T-helper 1 cell treated with Interleukin-12 subunit alpha and Interleukin-12 subunit beta and Interleukin-4 antibody, amounts not matched to agents 30 μg/mL and 1 μg/mL, for 36 hours (primary cell): ENCODE results near the gene FGFR3.

Source experiments
- H3K27ac Mint-ChIP-seq: one replicate; pipeline ENCODE4 v1.8.0; 2021; ENCODE audit warnings: mild to moderate bottlenecking, mixed read lengths
- H3K27me3 Mint-ChIP-seq: one replicate; pipeline ENCODE4 v1.8.0; 2021; ENCODE audit warnings: low read depth, mixed read lengths
- H3K36me3 Mint-ChIP-seq: one replicate; pipeline ENCODE4 v1.8.0; 2021; ENCODE audit warnings: low read depth, mixed read lengths
- H3K4me1 Mint-ChIP-seq: one replicate; pipeline ENCODE4 v1.8.0; 2021; ENCODE audit warnings: low read depth, mixed read lengths
- H3K4me3 Mint-ChIP-seq: one replicate; pipeline ENCODE4 v1.8.0; 2021; ENCODE audit warnings: mild to moderate bottlenecking, moderate library complexity, mixed read lengths
- H3K9me3 Mint-ChIP-seq: one replicate; pipeline ENCODE4 v1.8.0; 2021; ENCODE audit warnings: mixed read lengths

The FGFR3 gene

DNA sequence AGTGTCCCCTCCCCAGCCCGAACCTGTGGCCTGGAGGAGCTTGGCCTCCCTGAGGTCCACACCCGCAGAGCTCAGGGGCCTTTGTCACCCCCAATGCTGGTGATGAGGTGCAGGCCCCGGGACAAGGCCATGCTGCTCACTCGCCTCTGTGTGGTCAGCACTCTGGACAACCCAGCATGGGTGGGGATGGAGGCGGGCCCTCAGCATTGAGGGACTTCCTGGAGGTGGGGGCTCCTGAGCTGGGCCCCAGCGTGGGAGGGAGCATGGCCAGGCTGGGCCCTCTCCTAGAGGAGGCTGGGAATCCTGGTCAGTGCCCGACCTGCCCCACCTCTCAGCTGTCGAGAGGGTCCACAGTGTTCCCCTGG, 41.2 kb upstream of the FGFR3 start:
- no peak overlapping the region for H3K27ac Mint-ChIP-seq
- no peaks in the 10 kb centered on the region for H3K36me3 Mint-ChIP-seq
- no peaks in the 10 kb centered on the region for H3K27me3 Mint-ChIP-seq
- peaks cover 4% of the 10 kb centered on the region for H3K4me1 Mint-ChIP-seq
- no peak overlapping the region for H3K4me3 Mint-ChIP-seq
- H3K9me3 Mint-ChIP-seq = no peaks in the 10 kb centered on the region

DNA sequence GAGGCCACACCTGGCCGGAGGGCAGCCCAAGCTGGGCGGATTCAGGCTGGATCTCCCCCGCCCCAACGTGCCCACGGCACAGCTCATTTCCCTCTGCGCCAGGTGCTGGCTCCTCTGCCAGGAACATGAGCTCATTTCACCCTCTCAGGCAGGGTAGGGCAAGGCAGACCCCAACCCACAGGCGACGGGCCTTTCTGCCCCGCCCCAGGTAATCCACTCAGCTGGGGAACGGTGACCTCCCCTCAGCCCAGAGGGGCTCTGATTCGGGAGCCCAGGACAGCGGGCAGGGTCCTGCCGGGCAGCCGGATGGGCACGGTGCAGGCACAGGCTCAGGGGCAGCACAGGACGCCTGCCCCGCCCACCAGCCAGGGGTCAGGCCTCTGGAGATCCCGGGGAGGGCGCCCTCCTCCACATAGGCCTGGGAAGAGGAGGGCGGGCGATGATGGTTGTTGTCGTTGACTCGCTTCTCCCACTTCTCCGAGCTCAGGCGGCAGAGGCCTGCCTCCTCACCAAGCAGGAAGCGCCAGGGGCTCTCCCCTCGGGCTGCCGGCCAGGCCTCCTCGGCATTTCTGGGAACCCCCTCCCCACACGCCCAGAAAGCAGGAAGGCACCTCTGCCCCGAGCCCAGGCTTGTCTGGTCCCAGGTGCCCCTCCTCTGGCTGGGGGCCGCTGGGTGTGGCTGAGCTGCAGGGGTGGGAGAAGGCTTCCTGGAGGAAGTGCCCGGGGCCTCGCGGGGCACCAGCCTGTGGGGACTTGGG, 40.6 kb upstream of the FGFR3 start:
- no peaks in the 10 kb centered on the region for H3K9me3 Mint-ChIP-seq

DNA sequence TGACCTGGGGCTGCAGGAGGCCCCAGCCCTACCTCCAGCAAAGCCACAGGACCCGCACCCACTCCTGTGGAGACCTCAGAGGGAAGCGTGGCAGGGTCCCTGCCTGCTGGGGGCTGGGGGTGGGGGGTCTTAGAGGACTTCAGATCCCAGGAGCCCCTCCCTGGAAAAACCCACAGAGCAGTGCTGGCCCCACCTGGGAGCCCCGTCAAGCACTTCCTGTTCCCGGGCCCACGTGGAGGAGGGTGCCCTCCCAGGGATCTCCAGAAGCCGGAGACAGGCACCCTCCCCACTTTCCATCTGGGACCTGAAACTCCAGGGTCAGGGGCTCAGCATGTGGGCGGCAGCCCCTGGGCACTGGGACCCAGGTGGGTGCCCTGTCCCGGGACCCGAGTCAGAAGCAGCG, 39.8 kb upstream of the FGFR3 start:
- peaks cover 4% of the 10 kb centered on the region for H3K4me1 Mint-ChIP-seq
- no peaks in the 10 kb centered on the region for H3K27me3 Mint-ChIP-seq
- no peaks in the 10 kb centered on the region for H3K36me3 Mint-ChIP-seq
- H3K9me3 Mint-ChIP-seq = no peaks in the 10 kb centered on the region
- H3K27ac Mint-ChIP-seq = peak overlapping the region; percentile 76
- no peak overlapping the region for H3K4me3 Mint-ChIP-seq

More for the DNA sequence above, 40.6 kb upstream of the FGFR3 start:
- peak overlapping the region; percentile 76 for H3K27ac Mint-ChIP-seq
- peaks cover 4% of the 10 kb centered on the region for H3K4me1 Mint-ChIP-seq
- H3K36me3 Mint-ChIP-seq = no peaks in the 10 kb centered on the region
- H3K4me3 Mint-ChIP-seq = no peak overlapping the region
- no peaks in the 10 kb centered on the region for H3K27me3 Mint-ChIP-seq

DNA sequence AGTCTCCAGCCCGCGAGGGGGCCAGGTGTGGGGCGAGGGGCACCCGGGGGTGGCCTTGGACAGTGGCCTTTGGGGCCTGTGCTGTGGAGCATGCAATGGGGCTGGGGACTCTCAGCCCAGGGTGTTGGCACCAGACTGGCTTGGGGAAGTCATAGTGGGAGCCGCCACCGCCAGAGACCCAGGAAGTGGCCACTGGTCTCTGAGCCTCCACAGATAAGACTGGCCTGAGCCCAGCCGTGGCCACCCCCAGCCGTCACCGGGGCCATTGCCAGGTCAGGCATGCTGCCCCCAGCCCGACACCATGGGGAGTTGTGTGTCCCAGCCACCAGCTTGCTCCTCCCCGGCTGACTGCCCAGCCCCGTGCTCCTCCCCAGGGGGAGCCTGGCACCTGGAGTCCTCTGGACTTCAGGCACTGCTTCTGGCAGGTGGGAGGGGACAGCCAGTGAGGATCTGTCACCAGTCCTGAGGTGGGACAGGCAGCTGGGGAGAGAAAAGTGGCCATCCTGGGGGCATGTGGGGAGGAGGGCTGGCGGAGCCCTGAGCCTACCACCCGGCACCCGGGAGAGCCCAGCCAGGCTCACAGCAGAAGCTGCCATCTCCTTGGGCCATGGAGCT, 39.3 kb upstream of the FGFR3 start:
- Mint-ChIP-seq H3K27me3 (no peaks in the 10 kb centered on the region), H3K36me3 (no peaks in the 10 kb centered on the region), H3K27ac (no peak overlapping the region), H3K9me3 (no peaks in the 10 kb centered on the region), H3K4me1 (peaks cover 4% of the 10 kb centered on the region), H3K4me3 (no peak overlapping the region)

DNA sequence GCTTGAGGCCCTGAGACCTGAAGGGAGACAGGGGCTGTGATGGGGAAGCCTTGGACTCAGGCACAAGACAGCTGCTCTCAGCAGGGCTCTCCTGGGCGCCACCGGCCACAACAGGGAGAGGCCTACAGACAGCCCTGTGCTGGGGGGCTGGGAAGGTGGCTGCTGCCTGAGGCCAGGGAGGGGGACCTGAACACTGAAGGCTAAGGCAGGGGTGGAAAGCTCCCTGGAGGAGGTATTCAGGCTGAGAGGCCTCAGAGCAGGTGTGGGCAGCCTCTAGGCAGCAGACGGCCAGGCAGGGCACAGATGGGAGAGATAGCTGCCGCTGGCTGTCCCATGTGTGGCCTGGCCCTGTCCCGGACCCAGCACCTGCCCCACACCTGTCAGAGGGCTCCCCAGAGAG, 38.8 kb upstream of the FGFR3 start:
- Mint-ChIP-seq H3K4me3 (no peak overlapping the region), H3K4me1 (peaks cover 4% of the 10 kb centered on the region), H3K27ac (no peak overlapping the region), H3K9me3 (no peaks in the 10 kb centered on the region), H3K27me3 (no peaks in the 10 kb centered on the region), H3K36me3 (no peaks in the 10 kb centered on the region)

DNA sequence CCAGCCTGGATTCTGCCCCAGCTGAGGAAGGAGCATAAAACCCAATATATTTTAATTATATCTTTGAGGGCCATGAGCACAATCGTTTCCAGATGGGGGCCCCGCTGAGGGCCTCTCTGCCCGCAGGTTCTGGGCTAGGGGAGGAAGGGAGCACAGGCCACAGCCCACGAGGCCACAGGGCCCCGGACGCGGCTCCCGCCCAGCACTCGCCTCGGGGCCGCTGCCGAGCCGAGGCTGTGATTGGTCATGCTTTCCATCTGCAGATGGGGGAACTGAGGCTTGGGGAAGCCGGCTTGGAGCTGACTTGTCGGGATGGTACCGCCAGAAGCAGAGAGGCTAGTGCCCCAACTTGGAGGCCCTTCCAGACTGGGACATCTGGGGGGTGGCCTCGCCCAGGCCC, 37.8 kb upstream of the FGFR3 start:
- H3K9me3 Mint-ChIP-seq = no peaks in the 10 kb centered on the region
- no peak overlapping the region for H3K4me3 Mint-ChIP-seq
- no peak overlapping the region for H3K27ac Mint-ChIP-seq
- H3K27me3 Mint-ChIP-seq = no peaks in the 10 kb centered on the region
- H3K36me3 Mint-ChIP-seq = no peaks in the 10 kb centered on the region
- peaks cover 8% of the 10 kb centered on the region for H3K4me1 Mint-ChIP-seq

DNA sequence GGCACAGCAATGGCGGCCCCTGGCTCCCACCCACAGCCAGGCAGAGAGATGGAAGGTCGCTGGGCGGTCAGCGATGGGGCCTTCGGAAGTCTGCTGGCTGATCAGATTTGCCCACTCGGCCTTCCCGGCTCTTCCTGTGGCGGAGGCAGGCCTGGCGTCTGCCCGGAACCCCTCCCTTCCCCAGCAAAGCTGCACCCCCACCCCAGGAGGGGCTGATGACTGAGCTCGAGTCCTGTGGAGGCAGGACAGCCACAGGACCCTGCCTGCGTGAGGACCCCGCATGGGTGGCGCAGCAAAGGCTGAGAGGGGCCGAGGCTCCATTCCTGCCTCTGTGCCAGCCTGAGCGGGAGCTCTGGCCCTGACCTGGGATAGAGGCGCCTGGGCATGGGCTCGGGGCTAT, 37.0 kb upstream of the FGFR3 start:
- no peaks in the 10 kb centered on the region for H3K27me3 Mint-ChIP-seq
- peak overlapping the region; percentile 15 for H3K27ac Mint-ChIP-seq
- H3K9me3 Mint-ChIP-seq = no peaks in the 10 kb centered on the region
- H3K4me3 Mint-ChIP-seq = no peak overlapping the region
- H3K36me3 Mint-ChIP-seq = no peaks in the 10 kb centered on the region
- H3K4me1 Mint-ChIP-seq = peaks cover 4% of the 10 kb centered on the region

DNA sequence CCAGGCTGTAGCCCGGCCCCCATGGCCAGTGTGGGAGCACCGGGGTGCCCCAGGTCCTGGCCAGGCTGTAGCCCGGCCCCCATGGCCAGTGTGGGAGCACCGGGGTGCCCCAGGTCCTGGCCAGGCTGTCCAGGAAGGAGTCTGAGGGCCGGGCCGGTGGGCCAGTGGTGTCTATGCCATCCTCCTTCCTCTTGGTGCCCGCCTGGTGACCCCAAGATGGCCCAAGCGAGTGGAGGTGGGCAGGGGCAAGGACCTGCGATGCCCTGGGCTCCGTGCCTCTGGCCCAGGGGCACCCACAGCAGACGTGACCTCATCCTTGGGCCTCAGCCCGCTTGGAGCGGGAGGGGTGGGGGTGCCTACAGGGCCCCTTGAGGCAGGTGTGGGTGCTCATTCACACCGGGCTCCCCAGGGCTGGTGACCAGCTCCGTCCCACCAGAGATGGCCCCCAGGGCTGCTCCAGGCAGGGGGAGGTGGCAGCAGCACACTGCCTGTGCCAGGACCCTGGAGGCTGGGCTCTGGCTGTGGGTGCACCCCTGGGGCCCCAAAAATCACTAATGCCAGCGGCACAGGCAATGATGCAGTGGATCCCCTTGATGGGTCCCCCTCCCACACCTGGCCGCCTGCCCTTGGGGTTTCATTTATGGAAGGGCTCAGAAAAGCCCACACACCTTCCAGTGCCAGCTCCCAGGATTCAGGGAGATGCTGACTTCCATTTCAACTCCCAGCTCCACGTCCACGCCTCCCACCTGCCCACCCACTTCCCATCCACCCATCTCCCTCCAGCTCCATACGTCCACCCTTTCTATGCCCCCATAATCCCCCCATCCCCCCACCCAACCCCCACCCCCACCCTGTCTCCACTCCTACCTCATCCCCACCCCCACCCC, 36.0 kb upstream of the FGFR3 start:
- no peaks in the 10 kb centered on the region for H3K36me3 Mint-ChIP-seq
- no peaks in the 10 kb centered on the region for H3K9me3 Mint-ChIP-seq

DNA sequence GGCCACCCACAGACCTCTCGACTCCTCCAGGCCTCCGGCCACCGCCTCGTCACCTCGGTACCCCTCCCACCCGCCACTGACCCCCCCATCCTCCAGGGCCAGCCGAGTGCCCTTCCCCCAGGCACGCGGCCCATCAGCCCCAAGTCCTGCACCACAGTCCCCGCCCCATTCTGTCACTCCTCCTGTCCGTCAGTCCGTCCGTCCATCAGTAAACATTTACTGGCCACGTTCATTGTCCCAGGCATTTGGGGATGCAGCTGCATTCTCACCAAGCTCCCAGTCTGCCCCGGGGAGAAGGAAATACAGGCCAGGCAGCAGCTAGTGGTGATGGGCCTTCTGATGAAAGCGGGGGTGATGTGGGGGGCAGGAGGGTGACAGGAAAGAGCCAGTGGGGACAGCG, 35.3 kb upstream of the FGFR3 start:
- Mint-ChIP-seq H3K4me3 (no peak overlapping the region), H3K9me3 (no peaks in the 10 kb centered on the region), H3K27ac (no peak overlapping the region), H3K4me1 (peaks cover 4% of the 10 kb centered on the region), H3K36me3 (no peaks in the 10 kb centered on the region), H3K27me3 (peaks cover 7% of the 10 kb centered on the region)

More for the DNA sequence above, 36.0 kb upstream of the FGFR3 start:
- Mint-ChIP-seq H3K4me1 (peaks cover 4% of the 10 kb centered on the region), H3K27ac (no peak overlapping the region), H3K27me3 (peaks cover 2% of the 10 kb centered on the region), H3K4me3 (no peak overlapping the region)

DNA sequence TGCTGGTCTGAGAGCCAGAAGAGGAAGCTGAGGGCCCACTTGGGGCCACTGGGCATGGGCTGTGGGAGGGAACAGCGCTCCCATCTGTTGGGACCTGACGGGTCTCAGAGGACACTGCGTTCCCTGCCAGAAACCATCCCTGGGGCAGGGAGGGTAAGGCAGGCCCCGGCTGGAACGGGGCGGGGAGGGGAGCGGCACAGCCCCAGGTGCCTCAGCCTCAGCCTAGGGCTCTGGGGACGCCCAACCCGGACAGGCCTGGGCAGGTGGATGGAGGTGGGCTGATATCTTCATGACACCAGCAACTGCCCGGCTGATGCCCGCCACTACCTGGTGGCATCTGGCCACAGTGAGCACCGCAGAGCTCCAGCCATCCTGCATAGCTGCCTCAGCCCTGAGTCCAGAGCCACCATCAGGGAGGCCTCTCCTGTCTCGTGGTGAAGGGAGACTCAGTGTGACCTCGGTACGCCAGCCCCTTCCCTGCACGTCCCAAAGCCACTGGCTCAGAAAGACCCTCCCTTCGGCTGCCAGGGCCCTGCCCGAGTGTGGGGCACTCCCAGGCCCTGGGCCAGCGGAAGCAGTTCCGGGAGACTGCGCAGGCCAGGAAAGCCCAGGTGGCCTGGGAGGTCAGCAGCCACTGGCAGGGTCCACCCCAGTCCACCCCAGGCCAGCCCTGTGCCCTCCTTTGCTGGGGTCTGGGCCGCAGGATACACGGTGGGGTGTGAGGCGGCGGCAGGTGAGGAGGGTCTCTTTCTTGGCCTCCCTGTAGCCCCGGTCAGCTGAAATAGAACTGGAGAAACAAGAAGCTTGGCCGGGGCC, 34.6 kb upstream of the FGFR3 start:
- no peak overlapping the region for H3K27ac Mint-ChIP-seq
- H3K9me3 Mint-ChIP-seq = no peaks in the 10 kb centered on the region
- H3K36me3 Mint-ChIP-seq = no peaks in the 10 kb centered on the region
- H3K4me3 Mint-ChIP-seq = no peak overlapping the region
- peaks cover 7% of the 10 kb centered on the region for H3K27me3 Mint-ChIP-seq
- peaks cover 4% of the 10 kb centered on the region for H3K4me1 Mint-ChIP-seq

DNA sequence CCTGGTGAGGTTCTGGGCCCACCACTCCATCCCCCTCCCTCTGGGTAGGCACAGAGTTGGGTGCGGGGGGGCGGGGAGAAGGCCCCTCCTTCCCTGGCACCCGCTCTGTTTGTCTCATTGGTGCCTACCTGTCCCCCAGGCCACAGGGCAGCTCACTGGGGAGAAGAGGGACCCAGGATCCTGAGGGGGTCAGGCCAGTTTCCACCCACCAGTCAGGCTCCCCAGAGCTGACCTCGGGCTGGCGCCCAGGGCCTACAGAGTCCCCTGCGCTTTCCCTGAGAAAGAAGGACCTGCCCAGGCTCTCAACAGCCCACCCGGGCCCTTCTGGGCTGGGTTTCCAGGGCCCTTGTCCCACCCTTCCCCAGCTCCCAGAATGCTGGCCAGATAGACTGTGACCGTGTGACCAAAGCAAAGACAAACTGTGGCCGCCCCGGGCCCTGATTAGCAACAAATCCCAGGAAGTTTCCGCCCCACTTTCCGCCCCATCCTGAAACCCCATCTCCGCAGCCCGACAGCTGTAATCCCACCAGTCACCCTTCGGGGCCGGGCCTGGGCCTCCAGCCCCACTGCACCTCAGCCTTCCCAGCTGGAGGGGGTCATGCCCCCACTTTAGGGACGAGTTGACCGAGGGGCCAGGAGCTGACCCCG, 33.8 kb upstream of the FGFR3 start:
- H3K9me3 Mint-ChIP-seq = no peaks in the 10 kb centered on the region
- H3K27me3 Mint-ChIP-seq = peaks cover 10% of the 10 kb centered on the region
- no peak overlapping the region for H3K4me3 Mint-ChIP-seq
- H3K27ac Mint-ChIP-seq = no peak overlapping the region
- H3K36me3 Mint-ChIP-seq = no peaks in the 10 kb centered on the region
- H3K4me1 Mint-ChIP-seq = peaks cover 4% of the 10 kb centered on the region

DNA sequence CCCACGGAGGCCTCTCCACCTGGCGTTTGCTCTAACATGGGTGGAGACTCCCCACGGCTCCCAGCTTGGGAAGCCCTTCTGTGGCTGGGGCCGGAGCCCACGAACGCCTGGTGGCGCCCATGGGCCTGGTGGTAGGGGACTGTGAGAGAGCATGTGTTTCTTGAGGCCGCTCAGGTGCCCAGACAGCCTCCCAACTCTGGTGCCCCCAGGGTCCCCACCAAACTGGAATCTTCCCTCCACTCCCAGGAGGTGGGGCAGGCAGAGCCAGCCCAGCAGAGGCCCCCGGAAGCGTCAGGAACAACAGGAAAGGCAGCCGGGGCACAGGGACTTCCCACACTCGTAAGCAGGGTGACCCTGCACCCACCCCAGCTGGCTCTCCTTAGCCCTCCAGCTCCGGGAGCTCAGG, 33.3 kb upstream of the FGFR3 start:
- no peaks in the 10 kb centered on the region for H3K36me3 Mint-ChIP-seq

DNA sequence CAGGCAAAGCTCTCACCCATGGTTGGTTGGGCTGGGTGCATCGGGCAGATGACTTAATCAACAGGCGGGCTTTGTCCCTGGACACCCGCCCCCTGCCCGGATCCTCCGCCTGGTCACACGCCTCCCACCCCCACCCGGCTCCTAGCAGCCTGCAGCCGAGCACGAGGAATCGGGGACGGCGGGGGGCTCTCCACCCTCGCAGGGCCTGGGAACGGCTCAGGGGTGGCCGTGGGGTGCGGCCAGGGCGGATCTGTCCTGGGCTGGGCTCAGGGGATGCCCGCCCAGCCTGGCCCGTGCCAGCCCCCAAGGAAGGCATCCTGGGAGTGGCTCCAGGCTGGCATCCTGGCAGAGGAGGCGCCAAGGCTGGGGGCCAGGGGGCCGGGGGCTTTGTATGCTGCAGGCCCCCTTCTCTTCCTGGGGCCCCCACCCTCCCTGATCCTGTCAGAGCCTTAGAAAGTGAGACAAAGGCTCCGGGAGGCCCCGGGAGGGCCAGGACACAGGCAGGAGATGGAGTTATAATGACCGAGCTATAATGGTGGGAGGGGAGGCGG, 32.5 kb upstream of the FGFR3 start:
- peaks cover 10% of the 10 kb centered on the region for H3K27me3 Mint-ChIP-seq
- H3K27ac Mint-ChIP-seq = no peak overlapping the region
- no peaks in the 10 kb centered on the region for H3K9me3 Mint-ChIP-seq
- no peaks in the 10 kb centered on the region for H3K36me3 Mint-ChIP-seq
- H3K4me3 Mint-ChIP-seq = no peak overlapping the region
- peaks cover 5% of the 10 kb centered on the region for H3K4me1 Mint-ChIP-seq

More for the DNA sequence above, 33.3 kb upstream of the FGFR3 start:
- peaks cover 10% of the 10 kb centered on the region for H3K27me3 Mint-ChIP-seq
- H3K9me3 Mint-ChIP-seq = no peaks in the 10 kb centered on the region
- H3K4me3 Mint-ChIP-seq = no peak overlapping the region
- H3K4me1 Mint-ChIP-seq = peaks cover 4% of the 10 kb centered on the region
- H3K27ac Mint-ChIP-seq = no peak overlapping the region
